Mucosa of rectum (tissue), 2 donors: Measurements from ENCODE around the gene CCND2.
"Not testable (repeated sequence)": the region's sequence is repeated elsewhere in the genome, so short reads cannot be mapped to it uniquely, and the experiment has no call there.

Experiments used
- H3K27ac ChIP-seq, 2 donors: one replicate each; pipeline ENCODE4 v1.7.0; 2013; ENCODE audit warnings: inconsistent platforms in 2 of 2, low read depth in 2 of 2, low read length in 2 of 2
- H3K27me3 ChIP-seq, 2 donors: one replicate each; pipeline ENCODE4 v1.7.0; 2013; ENCODE audit warnings: low read length in 2 of 2; ENCODE audit not compliant: control insufficient read depth in 2 of 2, insufficient read depth in 2 of 2
- H3K36me3 ChIP-seq, 2 donors: one replicate each; pipeline ENCODE4 v1.7.0; 2013; ENCODE audit warnings: low read length in 2 of 2; ENCODE audit not compliant: control insufficient read depth in 2 of 2, insufficient read depth in 2 of 2
- H3K4me1 ChIP-seq, 2 donors: one replicate each; pipeline ENCODE4 v1.7.0; 2013; ENCODE audit warnings: low read length in 2 of 2, mild to moderate bottlenecking in 1 of 2; ENCODE audit not compliant: control insufficient read depth in 2 of 2, insufficient read depth in 2 of 2
- H3K4me3 ChIP-seq, 2 donors: one replicate each; pipeline ENCODE4 v1.7.0; 2013; ENCODE audit warnings: low read length in 2 of 2
- H3K9ac ChIP-seq, 2 donors: one replicate each; pipeline ENCODE4 v1.7.0; 2013; ENCODE audit warnings: low read length in 2 of 2, low read depth in 1 of 2, mild to moderate bottlenecking in 1 of 2
- H3K9me3 ChIP-seq, 2 donors: one replicate each; pipeline ENCODE4 v1.7.0; 2013; ENCODE audit warnings: low read length in 2 of 2; ENCODE audit not compliant: control insufficient read depth in 2 of 2
- donor health status: healthy.
- donor health status: Normal muscosa, but diverticular disease.

CCND2 gene

DNA sequence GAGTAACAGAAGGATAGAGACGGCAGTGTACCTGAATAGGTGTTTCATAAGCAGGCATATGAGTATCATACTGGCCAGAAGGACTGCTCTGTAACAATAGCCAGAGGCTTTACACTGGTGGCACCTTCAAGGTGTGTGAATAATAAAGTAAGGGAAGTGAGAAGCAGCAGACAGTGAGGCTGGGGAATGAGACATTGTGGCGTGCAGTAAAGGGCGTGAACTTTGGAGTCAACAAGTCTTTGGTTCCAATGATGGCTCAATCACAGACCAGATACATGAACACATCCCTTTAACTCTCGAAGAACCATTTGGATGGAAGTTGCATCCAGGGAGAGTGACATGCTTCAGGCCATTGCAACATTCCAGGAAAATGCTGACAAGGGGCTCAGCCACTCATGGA lies 32.0 kb upstream of the CCND2 start:
- peaks cover 0 to 2% of the 10 kb centered on the region in 2 donors for H3K4me1 ChIP-seq
- H3K36me3 ChIP-seq, result no peaks in the 10 kb centered on the region
- peaks cover 0 to 2% of the 10 kb centered on the region in 2 donors for H3K27me3 ChIP-seq
- H3K27ac ChIP-seq, result no peak overlapping the region
- H3K9ac ChIP-seq, result no peak overlapping the region
- no peaks in the 10 kb centered on the region for H3K9me3 ChIP-seq
- no peak overlapping the region for H3K4me3 ChIP-seq

GRCh38 chr12:4242595-4242994 lies 31.0 kb upstream of the CCND2 start:
- H3K4me1 ChIP-seq, result peaks cover 0 to 2% of the 10 kb centered on the region in 2 donors
- H3K27me3 ChIP-seq, result peaks cover 0 to 2% of the 10 kb centered on the region in 2 donors
- H3K4me3 ChIP-seq, result no peak overlapping the region
- no peak overlapping the region for H3K9ac ChIP-seq
- no peaks in the 10 kb centered on the region for H3K36me3 ChIP-seq
- H3K9me3 ChIP-seq, result no peaks in the 10 kb centered on the region
- H3K27ac ChIP-seq, result no peak overlapping the region

DNA sequence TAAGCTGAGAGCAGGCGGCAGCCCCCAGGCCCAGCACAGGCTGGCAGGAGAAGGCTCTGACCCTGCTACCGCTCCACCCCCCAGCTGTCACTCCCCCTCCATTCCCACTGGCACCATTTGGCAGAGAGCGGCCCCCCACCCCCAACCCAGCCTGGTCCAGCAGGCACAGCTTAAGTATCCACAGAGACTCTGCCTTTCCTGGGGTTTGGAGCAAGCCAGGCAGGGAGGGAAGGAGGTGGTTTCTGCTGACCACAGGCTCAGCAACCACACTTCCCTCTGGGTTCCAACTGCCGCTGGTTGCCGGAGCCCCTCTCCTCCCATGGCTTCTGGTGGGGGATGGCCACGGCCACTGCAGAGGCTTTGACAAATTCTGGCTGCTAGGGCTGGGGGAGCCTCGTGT lies 30.5 kb upstream of the CCND2 start:
- H3K27ac ChIP-seq, result no peak overlapping the region
- H3K36me3 ChIP-seq, result no peaks in the 10 kb centered on the region
- peaks cover 0 to 2% of the 10 kb centered on the region in 2 donors for H3K4me1 ChIP-seq
- no peaks in the 10 kb centered on the region for H3K9me3 ChIP-seq
- peaks cover 0 to 2% of the 10 kb centered on the region in 2 donors for H3K27me3 ChIP-seq
- H3K9ac ChIP-seq, result no peak overlapping the region
- H3K4me3 ChIP-seq, result no peak overlapping the region

DNA sequence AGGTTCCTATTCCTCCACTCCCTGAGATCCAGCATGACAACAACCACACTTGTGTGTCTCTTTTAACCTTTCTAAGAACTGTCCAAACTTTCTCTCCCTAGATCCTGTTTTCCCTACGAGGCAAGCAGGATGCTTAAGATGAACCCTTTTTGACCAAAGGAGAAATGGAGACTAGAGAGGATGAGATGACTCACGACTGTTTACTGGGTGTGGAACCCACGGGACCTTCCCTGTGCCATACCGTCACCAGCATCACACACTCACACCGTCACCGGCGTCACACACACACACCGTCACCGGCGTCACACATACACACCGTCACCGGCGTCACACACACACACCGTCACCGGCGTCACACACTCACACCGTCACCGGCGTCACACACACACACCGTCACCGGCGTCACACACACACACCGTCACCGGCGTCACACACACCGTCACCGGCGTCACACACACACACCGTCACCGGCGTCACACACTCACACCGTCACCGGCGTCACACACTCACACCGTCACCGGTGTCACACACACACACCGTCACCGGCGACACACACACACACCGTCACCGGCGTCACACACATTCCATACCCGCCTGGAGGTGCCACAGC lies 30.0 kb upstream of the CCND2 start:
- H3K27me3 ChIP-seq, H3K36me3 ChIP-seq, H3K9ac ChIP-seq, H3K27ac ChIP-seq, H3K4me3 ChIP-seq, H3K9me3 ChIP-seq, H3K4me1 ChIP-seq: not testable (repeated sequence)

GRCh38 chr12:4244868-4245267 lies 28.7 kb upstream of the CCND2 start:
- Histone ChIP-seq H3K9me3 (no peaks in the 10 kb centered on the region), H3K27me3 (peaks cover 0 to 2% of the 10 kb centered on the region in 2 donors), H3K27ac (no peak overlapping the region), H3K36me3 (no peaks in the 10 kb centered on the region), H3K4me1 (peaks cover 0 to 2% of the 10 kb centered on the region in 2 donors), H3K4me3 (no peak overlapping the region), H3K9ac (no peak overlapping the region)

GRCh38 chr12:4245446-4245845 lies 28.1 kb upstream of the CCND2 start:
- Histone ChIP-seq H3K36me3 (no peaks in the 10 kb centered on the region), H3K4me3 (no peak overlapping the region), H3K4me1 (peaks cover 0 to 2% of the 10 kb centered on the region in 2 donors), H3K9ac (no peak overlapping the region), H3K9me3 (no peaks in the 10 kb centered on the region), H3K27ac (no peak overlapping the region), H3K27me3 (peaks cover 0 to 3% of the 10 kb centered on the region in 2 donors)

DNA sequence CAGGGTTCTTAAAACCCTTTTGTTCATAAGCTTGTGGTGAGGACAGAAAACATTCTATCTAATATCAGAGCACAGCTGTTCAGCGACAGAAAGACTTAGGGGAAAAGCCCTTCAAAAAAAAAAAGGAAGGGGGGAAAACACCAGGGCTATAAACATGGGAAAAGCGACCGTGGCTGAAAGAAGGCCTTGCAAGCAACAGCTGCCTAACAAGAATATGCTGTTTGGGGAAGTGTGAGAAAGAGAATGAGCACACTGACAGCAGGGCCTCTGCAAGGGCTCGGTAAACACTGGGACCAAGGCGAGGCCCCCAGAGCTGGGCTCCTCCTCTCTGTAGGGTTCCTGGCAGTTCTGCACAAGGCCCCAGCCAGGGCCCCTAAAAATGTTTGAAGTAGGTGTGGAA lies 27.4 kb upstream of the CCND2 start:
- Histone ChIP-seq H3K4me1 (no peaks in the 10 kb centered on the region), H3K4me3 (no peak overlapping the region), H3K9ac (no peak overlapping the region), H3K27ac (no peak overlapping the region), H3K27me3 (peaks cover 0 to 4% of the 10 kb centered on the region in 2 donors), H3K9me3 (no peaks in the 10 kb centered on the region), H3K36me3 (no peaks in the 10 kb centered on the region)

DNA sequence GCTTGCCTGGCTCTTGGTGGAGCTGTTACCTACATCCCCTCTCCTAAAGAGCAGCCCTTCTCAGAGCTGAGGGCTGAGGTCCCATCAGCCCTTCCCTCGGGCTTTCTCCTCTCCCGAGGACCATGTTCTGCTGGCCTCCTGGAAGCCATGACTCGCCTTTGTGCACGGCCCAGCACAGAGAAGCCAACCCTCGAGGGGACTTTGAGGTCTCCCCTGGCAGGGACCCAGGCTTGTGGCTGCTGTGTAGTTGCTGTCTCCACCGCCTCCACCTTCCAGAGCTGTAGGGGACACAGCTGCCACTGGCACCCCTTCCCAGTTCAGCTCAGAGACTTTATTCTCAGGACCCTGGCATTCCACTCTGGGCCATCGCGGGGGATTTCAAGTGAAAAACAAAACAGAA lies 22.9 kb upstream of the CCND2 start:
- Histone ChIP-seq H3K4me3 (no peak overlapping the region), H3K36me3 (no peaks in the 10 kb centered on the region), H3K27me3 (peaks cover 0 to 2% of the 10 kb centered on the region in 2 donors), H3K9ac (no peak overlapping the region), H3K27ac (no peak overlapping the region), H3K4me1 (no peaks in the 10 kb centered on the region), H3K9me3 (no peaks in the 10 kb centered on the region)

GRCh38 chr12:4251216-4251891 lies 22.2 kb upstream of the CCND2 start:
- Histone ChIP-seq H3K4me1 (no peaks in the 10 kb centered on the region), H3K36me3 (no peaks in the 10 kb centered on the region), H3K27ac (no peak overlapping the region), H3K9me3 (no peaks in the 10 kb centered on the region), H3K4me3 (no peak overlapping the region), H3K9ac (no peak overlapping the region), H3K27me3 (peaks cover 0 to 2% of the 10 kb centered on the region in 2 donors)

GRCh38 chr12:4251967-4252366 lies 21.6 kb upstream of the CCND2 start:
- Histone ChIP-seq H3K27me3 (peaks cover 0 to 2% of the 10 kb centered on the region in 2 donors), H3K9me3 (no peaks in the 10 kb centered on the region), H3K36me3 (no peaks in the 10 kb centered on the region), H3K4me3 (no peak overlapping the region), H3K27ac (no peak overlapping the region), H3K9ac (no peak overlapping the region), H3K4me1 (no peaks in the 10 kb centered on the region)
